MCF 10A (cell line): ENCODE results near the gene PRKN. TPM values are rescaled to one million over a fixed set of nuclear protein-coding genes. Genes with fewer than 3 reads are reported as not detected.
"Not testable (repeated sequence)": the region's sequence is repeated elsewhere in the genome, so short reads cannot be mapped to it uniquely, and the experiment has no call there.

Experiments used
- BruUV-seq: library from RNA; stranded (reverse); fragments of 400-500 nt; replicated peaks from 2 replicates; lab custom pipeline; 2021; lab: Mats Ljungman, UMichigan
- CTCF ChIA-PET: fragments of 300-600 bp; sonication (Branson Sonifier 250); formaldehyde crosslinking; extraction: SDS; loops from one replicate; lab custom pipeline; 2021; ENCODE audit warnings: antibody characterized with exemption, inconsistent platforms; lab: Yijun Ruan, JAX
- POLR2A ChIA-PET: fragments of 300-600, 350-650 bp; sonication (Branson Sonifier 250); formaldehyde crosslinking; extraction: SDS; loops from one replicate; lab custom pipeline; 2020; ENCODE audit warnings: antibody characterized with exemption, inconsistent platforms; lab: Yijun Ruan, JAX
- DNase-seq: peaks from one replicate; pipeline ENCODE4 v3.0.0-alpha.2; 2018; ENCODE audit not compliant: unreplicated experiment
- H3K27ac Mint-ChIP-seq: one replicate; pipeline ENCODE4 v1.8.0; 2022; ENCODE audit warnings: mild to moderate bottlenecking, low read depth, mixed read lengths; ENCODE audit not compliant: unreplicated experiment
- H3K27me3 Mint-ChIP-seq: one replicate; pipeline ENCODE4 v1.8.0; 2022; ENCODE audit warnings: mixed read lengths; ENCODE audit not compliant: insufficient read depth, unreplicated experiment
- H3K36me3 Mint-ChIP-seq: one replicate; pipeline ENCODE4 v1.8.0; 2022; ENCODE audit warnings: mild to moderate bottlenecking, moderate library complexity, mixed read lengths; ENCODE audit not compliant: insufficient read depth, unreplicated experiment
- H3K4me1 Mint-ChIP-seq: one replicate; pipeline ENCODE4 v1.8.0; 2022; ENCODE audit warnings: mixed read lengths; ENCODE audit not compliant: insufficient read depth, unreplicated experiment
- H3K4me3 Mint-ChIP-seq: one replicate; pipeline ENCODE4 v1.8.0; 2022; ENCODE audit warnings: mild to moderate bottlenecking, moderate library complexity, mixed read lengths; ENCODE audit not compliant: unreplicated experiment
- H3K9me3 Mint-ChIP-seq: one replicate; pipeline ENCODE4 v1.8.0; 2022; ENCODE audit warnings: mixed read lengths; ENCODE audit not compliant: unreplicated experiment
- CTCF ChIP-seq: fragments of 200-600 bp; IDR thresholded peaks from one replicate; pipeline ENCODE4 v1.8.0; 2022; ENCODE audit warnings: antibody characterized with exemption, mild to moderate bottlenecking; ENCODE audit not compliant: unreplicated experiment
- intact Hi-C: fragments of 100-400 bp; cut with micrococcal nuclease; formaldehyde crosslinking; loops from 2 replicates; pipeline ENCODE4 v1.14.1; 2022
- total RNA-seq: library from RNA; stranded (reverse); gene quantifications from 2 replicates; pipeline ENCODE4 v1.2.3, GENCODE V29; 2022

PRKN gene
- total RNA-seq, 1 experiment from 2014 or later = 2.5 TPM

GRCh38 chr6:161828355-161828754, 899.2 kb downstream of the PRKN start:
- BruUV-seq = no TSS peak
- ChIA-PET CTCF (interaction anchor here (0.6 to 0.7 kb wide), 2 partner anchors 109 to 410 kb away, joined by 3 read pairs; no protein-coding TSS in a partner anchor), POLR2A (no interaction called here)
- Mint-ChIP-seq H3K27me3 (no peaks in the 10 kb centered on the region), H3K4me1 (no peaks in the 10 kb centered on the region), H3K36me3 (no peaks in the 10 kb centered on the region), H3K27ac (no peak overlapping the region), H3K9me3 (no peaks in the 10 kb centered on the region), H3K4me3 (no peak overlapping the region)
- no peak for DNase-seq
- no peak for TF ChIP-seq CTCF
- intact Hi-C loops = no loop called here

GRCh38 chr6:161826512-161826911, 901.1 kb downstream of the PRKN start:
- BruUV-seq = no TSS peak
- Mint-ChIP-seq H3K36me3 (no peaks in the 10 kb centered on the region), H3K27me3 (no peaks in the 10 kb centered on the region), H3K4me3 (no peak overlapping the region), H3K9me3 (no peaks in the 10 kb centered on the region), H3K27ac (no peak overlapping the region), H3K4me1 (no peaks in the 10 kb centered on the region)
- no peak for DNase-seq
- CTCF ChIA-PET = interaction anchor here (0.6 to 1.3 kb wide), 3 partner anchors 11 to 207 kb away, joined by 3 read pairs; no protein-coding TSS in a partner anchor
- POLR2A ChIA-PET = no interaction called here
- TF ChIP-seq CTCF = no peak
- intact Hi-C loops = no loop called here

- H3K4me3 Mint-ChIP-seq, H3K27me3 Mint-ChIP-seq, H3K4me1 Mint-ChIP-seq, intact Hi-C loops, BruUV-seq, DNase-seq, H3K36me3 Mint-ChIP-seq, H3K9me3 Mint-ChIP-seq, H3K27ac Mint-ChIP-seq, CTCF ChIA-PET: not testable (repeated sequence)
- POLR2A ChIA-PET = interaction anchor here (0.7 kb wide), 1 partner anchor 12 kb away, joined by 3 read pairs; no protein-coding TSS in a partner anchor
Observed at GRCh38 chr6:161822204-161822603, 905.4 kb downstream of the PRKN start.

GRCh38 chr6:161817881-161818280, 909.7 kb downstream of the PRKN start:
- Mint-ChIP-seq H3K36me3 (no peaks in the 10 kb centered on the region), H3K4me1 (no peaks in the 10 kb centered on the region), H3K4me3 (no peak overlapping the region), H3K9me3 (no peaks in the 10 kb centered on the region), H3K27me3 (no peaks in the 10 kb centered on the region), H3K27ac (no peak overlapping the region)
- no peak for DNase-seq
- intact Hi-C loops = no loop called here
- no TSS peak for BruUV-seq
- TF ChIP-seq CTCF = no peak
- ChIA-PET CTCF (no interaction called here), POLR2A (no interaction called here)

DNA sequence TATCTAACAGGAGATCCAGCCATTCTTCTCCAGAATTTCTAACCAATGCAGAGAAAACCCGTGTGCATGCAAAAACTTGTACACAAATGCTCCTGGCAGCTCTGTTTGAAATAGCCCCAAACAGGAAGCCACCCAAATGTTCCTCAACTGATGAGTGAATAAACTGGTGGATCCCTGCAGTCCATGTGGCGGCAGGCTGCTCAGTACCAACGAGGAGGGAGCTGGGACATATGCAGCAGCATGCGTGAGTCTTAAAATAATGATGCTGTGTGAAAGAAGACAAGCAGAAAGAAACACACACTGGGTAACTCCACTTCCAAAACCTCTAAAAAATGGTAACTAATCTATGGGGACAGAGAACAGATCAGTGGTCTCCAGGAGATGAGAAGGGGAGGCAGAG, 911.6 kb downstream of the PRKN start:
- TF ChIP-seq CTCF = no peak
- Mint-ChIP-seq H3K27ac (no peak overlapping the region), H3K4me3 (no peak overlapping the region), H3K4me1 (no peaks in the 10 kb centered on the region), H3K27me3 (no peaks in the 10 kb centered on the region), H3K9me3 (no peaks in the 10 kb centered on the region), H3K36me3 (no peaks in the 10 kb centered on the region)
- no peak for DNase-seq
- ChIA-PET CTCF (interaction anchor here (0.7 kb wide), 1 partner anchor 478 kb away, joined by 3 read pairs; no protein-coding TSS in a partner anchor), POLR2A (no interaction called here)
- BruUV-seq = no TSS peak
- intact Hi-C loops = no loop called here
